ENCODE data around the gene LRPPRC.

- no peak for TF ChIP-seq JUND (IDR thresholded peaks at IDR 0.05; ENCODE audit: low read depth, low read length)
- no peak for TF ChIP-seq NFIC (IDR thresholded peaks at IDR 0.05; ENCODE audit: low read depth, low read length)
- TF ChIP-seq IRF3 (IDR thresholded peaks at IDR 0.05): no peak
- no peak for TF ChIP-seq SREBF2 (IDR thresholded peaks at IDR 0.05; ENCODE audit: low read length)
- TF ChIP-seq CHD2 (IDR thresholded peaks at IDR 0.05; ENCODE audit: borderline replicate concordance, low read depth, low read length): no peak
- TF ChIP-seq CTCF (IDR thresholded peaks at IDR 0.05 in 2 of 3, conservative IDR thresholded peaks at IDR 0.05 in 1 of 3; ENCODE audit: control insufficient read depth in 2 of 3, extremely low read depth in 1 of 3, insufficient read depth in 1 of 3, low read depth in 3 of 3, low read length in 3 of 3): no peak
- no peak for TF ChIP-seq POLR2A (IDR thresholded peaks at IDR 0.05; ENCODE audit: low read depth, low read length)
- no peak for TF ChIP-seq JUNB (IDR thresholded peaks at IDR 0.05)
- no peak for TF ChIP-seq STAT1 (conservative IDR thresholded peaks at IDR 0.05)
- TF ChIP-seq MEF2A (IDR thresholded peaks at IDR 0.05; ENCODE audit: insufficient read depth, low read depth, low read length): no peak
- no peak for TF ChIP-seq CHD1 (IDR thresholded peaks at IDR 0.05; ENCODE audit: low read depth, low read length)
Measured at GRCh38 chr2:43941966-43942365, 53.8 kb downstream of the LRPPRC start.
